Chondrocyte (in vitro differentiated cells): Measurements from ENCODE around the gene ZNF768. TPM values are rescaled to one million over a fixed set of nuclear protein-coding genes. Genes with fewer than 3 reads are reported as not detected.

ENCODE experiments used
- DNase-seq: peaks from one replicate; pipeline ENCODE4 v3.0.0; 2021; ENCODE audit warnings: mixed read lengths, low spot score
- H3K27ac Mint-ChIP-seq: one replicate; pipeline ENCODE4 v1.8.0; 2021; ENCODE audit warnings: mild to moderate bottlenecking, moderate library complexity, mixed read lengths; ENCODE audit not compliant: unreplicated experiment
- H3K27me3 Mint-ChIP-seq: 2 replicates; pipeline ENCODE4 v1.8.0; 2021; ENCODE audit warnings: low read depth, mixed read lengths
- H3K36me3 Mint-ChIP-seq: 2 replicates; pipeline ENCODE4 v1.8.0; 2021; ENCODE audit warnings: low read depth, mixed read lengths
- H3K4me1 Mint-ChIP-seq: 2 replicates; pipeline ENCODE4 v1.8.0; 2021; ENCODE audit warnings: low read depth, mild to moderate bottlenecking, mixed read lengths
- H3K4me3 Mint-ChIP-seq: one replicate; pipeline ENCODE4 v1.8.0; 2021; ENCODE audit warnings: mild to moderate bottlenecking, moderate library complexity, mixed read lengths; ENCODE audit not compliant: unreplicated experiment
- H3K9me3 Mint-ChIP-seq: 2 replicates; pipeline ENCODE4 v1.8.0; 2021; ENCODE audit warnings: low read depth, mixed read lengths
- long read RNA-seq: library from polyadenylated mRNA; stranded (forward); transcript quantifications from one replicate; pipeline ENCODE4 v2.0.0, GENCODE V29; 2021
- total RNA-seq: library from RNA; stranded (reverse); gene quantifications from 3 replicates; pipeline ENCODE4 v1.2.1, GENCODE V29; 2021
- TF ChIP-seq, protein P1 (sequence below): fragments of 200-600 bp; sonication (generic); IDR thresholded peaks from 2 replicates; pipeline ENCODE4 v1.5.0; 2021; ENCODE audit warnings: antibody characterized with exemption, mild to moderate bottlenecking, moderate library complexity

ZNF768 gene
- total RNA-seq, result 27.6 to 30.0 TPM (median 28.6 TPM) in 3 replicates
- long read RNA-seq, partial matches to known transcripts, result 0 of 3 reads
- long read RNA-seq, other reads (novel, unspliced or antisense), result 2 of 3 reads

DNA sequence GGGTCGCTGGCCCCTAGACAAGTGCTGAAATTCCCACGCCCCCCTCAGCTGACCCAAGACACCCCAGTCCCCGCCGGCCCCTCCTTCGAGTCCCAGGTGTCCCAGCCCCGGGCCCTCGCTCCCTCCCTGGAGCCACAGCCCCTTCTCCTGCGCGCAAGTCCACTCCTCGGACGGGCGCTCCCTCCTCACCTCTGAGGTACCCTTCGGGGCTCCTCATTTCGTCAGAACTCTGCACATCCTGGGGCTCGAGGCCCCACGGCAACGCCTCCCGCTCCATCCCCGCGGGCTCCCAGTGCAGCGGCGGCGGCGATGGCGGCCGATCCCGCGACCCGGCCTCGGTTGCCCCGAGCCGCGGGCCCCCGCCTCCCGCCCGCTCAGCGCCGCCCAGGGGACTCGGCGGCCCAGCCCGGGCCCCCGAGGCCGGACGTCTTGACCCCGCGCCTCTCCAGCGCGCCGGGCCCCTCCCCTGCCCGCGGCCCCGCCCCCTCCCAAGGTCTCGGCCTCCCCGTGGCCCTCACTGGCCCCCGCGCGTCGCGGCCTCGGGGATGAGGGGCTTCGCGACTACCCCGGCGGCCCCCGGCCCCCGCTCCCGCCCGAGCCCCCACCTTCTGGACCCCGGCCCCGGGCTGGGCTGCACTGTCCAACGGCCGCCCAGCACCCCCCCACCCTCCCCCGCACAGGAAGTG lies at the start of gene ZNF768:
Gene ZNF768, minus strand, starts transcription at position 430 of the 686 bp plus-strand sequence. Its CDS starts 153 bp downstream, at position 277.
- no peaks in the 10 kb centered on the region for H3K27me3 Mint-ChIP-seq
- TF ChIP-seq, protein P1, sequence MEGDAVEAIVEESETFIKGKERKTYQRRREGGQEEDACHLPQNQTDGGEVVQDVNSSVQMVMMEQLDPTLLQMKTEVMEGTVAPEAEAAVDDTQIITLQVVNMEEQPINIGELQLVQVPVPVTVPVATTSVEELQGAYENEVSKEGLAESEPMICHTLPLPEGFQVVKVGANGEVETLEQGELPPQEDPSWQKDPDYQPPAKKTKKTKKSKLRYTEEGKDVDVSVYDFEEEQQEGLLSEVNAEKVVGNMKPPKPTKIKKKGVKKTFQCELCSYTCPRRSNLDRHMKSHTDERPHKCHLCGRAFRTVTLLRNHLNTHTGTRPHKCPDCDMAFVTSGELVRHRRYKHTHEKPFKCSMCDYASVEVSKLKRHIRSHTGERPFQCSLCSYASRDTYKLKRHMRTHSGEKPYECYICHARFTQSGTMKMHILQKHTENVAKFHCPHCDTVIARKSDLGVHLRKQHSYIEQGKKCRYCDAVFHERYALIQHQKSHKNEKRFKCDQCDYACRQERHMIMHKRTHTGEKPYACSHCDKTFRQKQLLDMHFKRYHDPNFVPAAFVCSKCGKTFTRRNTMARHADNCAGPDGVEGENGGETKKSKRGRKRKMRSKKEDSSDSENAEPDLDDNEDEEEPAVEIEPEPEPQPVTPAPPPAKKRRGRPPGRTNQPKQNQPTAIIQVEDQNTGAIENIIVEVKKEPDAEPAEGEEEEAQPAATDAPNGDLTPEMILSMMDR, result no peak
- H3K4me3 Mint-ChIP-seq, result peak within 1 kb of the TSS; percentile 78
- peak within 1 kb of the TSS; percentile 93 for H3K27ac Mint-ChIP-seq
- H3K36me3 Mint-ChIP-seq, result peaks cover 2% of the 10 kb centered on the region
- no peaks in the 10 kb centered on the region for H3K9me3 Mint-ChIP-seq
- peaks cover 23% of the 10 kb centered on the region for H3K4me1 Mint-ChIP-seq
- DNase-seq, result no peak

DNA sequence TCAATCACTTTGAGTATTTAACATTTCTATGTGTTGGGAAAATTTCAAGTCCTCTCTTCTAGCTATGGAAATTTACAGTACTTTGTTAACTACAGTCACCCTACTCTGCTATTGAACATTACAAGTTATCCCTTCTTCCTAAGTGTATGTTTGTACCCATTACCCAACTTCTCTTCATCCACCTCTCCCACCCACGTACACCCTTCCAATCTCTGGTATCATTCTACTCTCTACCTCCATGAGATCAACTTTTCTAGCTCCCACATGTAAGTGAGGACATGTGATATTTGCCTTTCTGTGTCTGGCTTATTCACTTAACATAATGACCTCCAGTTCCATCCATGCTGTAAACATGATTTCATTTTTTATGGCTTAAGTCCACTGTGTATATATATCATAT lies 48.3 kb upstream of the ZNF768 start:
- DNase-seq, result no peak
- Mint-ChIP-seq H3K27ac (no peak overlapping the region), H3K36me3 (peaks cover 3% of the 10 kb centered on the region), H3K27me3 (no peaks in the 10 kb centered on the region), H3K4me1 (peaks cover 18% of the 10 kb centered on the region), H3K4me3 (no peak overlapping the region), H3K9me3 (no peaks in the 10 kb centered on the region)
- TF ChIP-seq, protein P1, result no peak

DNA sequence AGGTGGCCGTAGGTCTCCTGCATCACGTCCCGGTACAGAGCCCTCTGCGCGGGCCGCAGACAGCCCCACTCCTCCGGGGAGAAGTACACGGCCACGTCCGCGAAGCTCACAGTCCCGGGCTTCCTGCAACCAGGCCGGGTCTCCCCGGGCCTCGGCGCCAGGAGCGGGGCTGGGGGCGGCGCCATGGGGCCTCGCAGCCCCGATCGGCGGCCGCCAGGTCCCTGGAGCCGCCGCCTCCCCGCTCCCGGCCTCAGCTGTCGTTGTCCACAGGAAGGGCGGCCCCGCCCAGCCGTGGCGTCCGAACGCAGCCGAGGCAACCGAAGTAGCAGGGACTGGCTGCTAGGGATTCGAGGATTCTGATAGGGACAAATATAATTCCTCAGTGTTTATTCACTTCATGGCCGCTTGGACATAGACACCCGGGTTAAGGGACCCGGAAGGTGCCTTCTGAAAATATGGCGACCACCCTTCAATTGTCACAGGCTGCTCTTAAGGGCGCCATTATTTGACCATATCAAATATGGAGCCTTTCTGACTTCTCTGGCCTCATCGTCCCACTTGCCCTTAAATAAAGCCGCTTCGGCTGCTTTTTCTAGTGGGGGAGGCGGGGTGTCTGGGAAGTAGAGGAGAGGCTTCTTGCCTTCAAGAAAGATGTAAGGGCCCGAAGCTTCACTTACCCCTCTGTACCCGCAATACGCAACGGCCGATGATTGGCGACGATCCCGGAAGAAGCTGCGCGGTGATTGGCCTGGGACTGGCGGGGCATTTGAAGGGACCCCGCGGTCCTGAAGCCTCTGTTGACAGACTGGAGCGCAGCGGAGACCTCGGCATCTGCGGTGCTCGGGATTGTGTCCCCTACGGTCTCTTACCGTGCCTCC lies 45.3 kb upstream of the ZNF768 start, which contains the start of gene ZNF688:
Gene ZNF688, minus strand, starts transcription at position 270 of the 878 bp plus-strand sequence. Its CDS starts 85 bp downstream, at position 185.
- Mint-ChIP-seq H3K4me3 (peak within 1 kb of the TSS; percentile 89), H3K36me3 (no peaks in the 10 kb centered on the region), H3K9me3 (no peaks in the 10 kb centered on the region), H3K27me3 (no peaks in the 10 kb centered on the region), H3K4me1 (peaks cover 18% of the 10 kb centered on the region), H3K27ac (peak within 1 kb of the TSS; percentile 95)
- TF ChIP-seq, protein P1, result peak; percentile 17
- DNase-seq, result peak; percentile 97

DNA sequence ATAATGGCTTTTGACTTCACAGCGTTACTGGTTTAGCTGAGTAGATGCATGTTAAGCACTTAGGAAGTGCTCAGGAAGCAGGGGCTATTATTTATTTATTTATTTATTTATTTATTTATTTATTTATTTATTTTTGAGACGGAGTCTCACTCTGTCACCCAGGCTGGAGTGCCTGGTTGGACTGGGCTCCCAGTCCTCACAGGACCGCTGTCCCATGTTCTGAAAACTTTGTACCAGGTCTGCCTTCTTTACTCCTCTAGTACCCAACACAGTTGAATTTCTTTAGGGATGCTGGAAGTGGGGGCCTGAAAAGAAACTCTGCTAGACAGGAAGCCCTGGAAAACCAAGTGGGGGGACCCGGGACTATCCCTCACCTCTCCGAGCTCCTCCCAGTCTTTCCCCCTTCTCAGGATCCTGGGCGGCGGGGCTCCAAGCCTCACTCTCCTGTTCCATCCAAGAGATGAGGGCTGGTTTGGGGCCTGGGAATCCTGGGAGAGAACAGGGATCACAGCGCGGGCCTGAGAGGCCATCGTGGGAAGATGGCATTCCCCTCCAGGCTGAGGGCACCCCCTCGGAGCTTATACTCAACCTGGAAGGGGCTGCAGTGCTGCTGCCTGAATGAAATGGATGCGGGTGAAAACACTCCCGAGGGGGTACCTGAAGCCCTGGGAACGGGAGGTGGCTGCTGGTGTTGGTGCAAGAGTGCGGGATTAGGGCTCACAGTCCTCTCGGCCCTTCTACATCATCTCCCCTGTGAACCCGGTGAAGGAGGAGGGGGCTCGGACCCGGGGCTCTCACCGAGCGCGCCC lies 44.5 kb upstream of the ZNF768 start:
- H3K27me3 Mint-ChIP-seq, result no peaks in the 10 kb centered on the region
- H3K4me3 Mint-ChIP-seq, result peak overlapping the region; percentile 89
- H3K36me3 Mint-ChIP-seq, result no peaks in the 10 kb centered on the region
- H3K27ac Mint-ChIP-seq, result peak overlapping the region; percentile 95
- TF ChIP-seq, protein P1, result no peak
- H3K4me1 Mint-ChIP-seq, result peaks cover 18% of the 10 kb centered on the region
- H3K9me3 Mint-ChIP-seq, result no peaks in the 10 kb centered on the region
- DNase-seq, result no peak
